A673 (cell line): ENCODE results near the gene SH3D21. TPM values are rescaled to one million over a fixed set of nuclear protein-coding genes. Genes with fewer than 3 reads are reported as not detected.

ENCODE experiments used
- BruUV-seq: library from RNA; stranded (reverse); fragments of 400-500 nt; replicated peaks from 2 replicates; lab custom pipeline; 2021; lab: Mats Ljungman, UMichigan
- CTCF ChIA-PET: fragments of 300-600 bp; sonication (Branson Sonifier 250); formaldehyde crosslinking; loops from one replicate; lab custom pipeline; 2022; ENCODE audit warnings: antibody characterized with exemption; lab: Charles Lee
- POLR2A ChIA-PET: fragments of 300-600 bp; sonication (Branson Sonifier 250); formaldehyde crosslinking; loops from one replicate; lab custom pipeline; 2022; ENCODE audit warnings: antibody characterized with exemption; ENCODE audit not compliant: low non-redundant PET; lab: Charles Lee
- DNase-seq: peaks from one replicate; pipeline ENCODE4 v3.0.0-alpha.2; 2015; ENCODE audit warnings: low spot score
- H3K27ac ChIP-seq: fragments of 200-600 bp; sonication (generic); 2 replicates; pipeline ENCODE4 v1.5.1; 2016; ENCODE audit warnings: mixed run types, low read depth, mild to moderate bottlenecking, mixed read lengths, antibody characterized with exemption, low read length; ENCODE audit not compliant: poor library complexity, severe bottlenecking
- H3K27me3 ChIP-seq: fragments of 200-600 bp; sonication (generic); replicated peaks from 2 replicates; pipeline ENCODE4 v1.6.1; 2017; ENCODE audit warnings: mixed run types, low read depth, mild to moderate bottlenecking, mixed read lengths, antibody characterized with exemption, low read length; ENCODE audit not compliant: insufficient read depth, poor library complexity
- H3K36me3 ChIP-seq: fragments of 200-600 bp; sonication (generic); 2 replicates; pipeline ENCODE4 v1.6.1; 2016; ENCODE audit warnings: mixed run types, mild to moderate bottlenecking, mixed read lengths, antibody characterized with exemption, low read length; ENCODE audit not compliant: insufficient read depth, poor library complexity, severe bottlenecking
- H3K4me1 ChIP-seq: fragments of 200-600 bp; sonication (generic); 2 replicates; pipeline ENCODE4 v1.6.1; 2017; ENCODE audit warnings: mixed run types, mild to moderate bottlenecking, mixed read lengths, antibody characterized with exemption, low read length; ENCODE audit not compliant: insufficient read depth, poor library complexity, severe bottlenecking
- H3K4me3 ChIP-seq: fragments of 200-600 bp; sonication (generic); 2 replicates; pipeline ENCODE4 v1.5.1; 2016; ENCODE audit warnings: low read depth, mixed run types, mild to moderate bottlenecking, mixed read lengths, low read length; ENCODE audit not compliant: poor library complexity, severe bottlenecking
- H3K9me3 ChIP-seq: fragments of 200-600 bp; sonication (generic); 2 replicates; pipeline ENCODE4 v1.6.1; 2016; ENCODE audit warnings: mixed run types, low read depth, mild to moderate bottlenecking, mixed read lengths, antibody characterized with exemption, low read length; ENCODE audit not compliant: poor library complexity, severe bottlenecking
- CTCF ChIP-seq: fragments of 300-800, 200-600 bp; sonication (generic); conservative IDR thresholded peaks from 2 replicates; pipeline ENCODE4 v1.5.1; 2017; ENCODE audit warnings: low read depth, mild to moderate bottlenecking, antibody characterized with exemption, low read length, moderate library complexity, mixed read lengths
- EZH2 ChIP-seq: fragments of 200-600 bp; sonication (generic); IDR thresholded peaks from 2 replicates; pipeline ENCODE4 v1.6.1; 2017; ENCODE audit warnings: borderline replicate concordance, low read depth, mild to moderate bottlenecking, mixed read lengths, antibody characterized with exemption, low read length; ENCODE audit not compliant: poor library complexity, severe bottlenecking
- intact Hi-C: fragments of 100-400 bp; cut with micrococcal nuclease; formaldehyde crosslinking; loops from one replicate; pipeline ENCODE4 v1.10.0; 2022; ENCODE audit not compliant: unreplicated experiment
- total RNA-seq: library from RNA; stranded (reverse); gene quantifications from 2 replicates; pipeline ENCODE4 v1.2.3, GENCODE V29; 2021

Gene SH3D21
- total RNA-seq, 1 experiment from 2014 or later, result 2.9 TPM

DNA sequence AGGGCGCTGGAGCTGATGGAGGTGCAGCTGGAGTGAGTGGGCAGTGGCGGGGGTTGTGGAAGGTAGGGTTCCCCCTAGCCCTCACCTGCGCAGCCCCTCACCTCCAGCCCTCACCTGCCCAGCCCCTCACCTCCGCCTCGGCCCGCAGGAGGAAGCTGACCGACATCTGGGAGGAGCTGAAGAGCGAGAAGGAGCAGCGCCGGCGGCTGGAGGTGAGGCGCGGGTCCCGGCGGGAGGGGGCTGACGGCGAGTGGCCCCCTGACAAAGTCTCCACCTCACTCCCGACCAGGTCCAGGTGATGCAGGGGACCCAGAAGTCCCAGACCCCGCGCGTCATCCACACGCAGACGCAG, 14.6 kb downstream of the SH3D21 start:
- Histone ChIP-seq H3K4me3 (no peak overlapping the region), H3K4me1 (peaks cover 12% of the 10 kb centered on the region), H3K9me3 (no peaks in the 10 kb centered on the region), H3K27me3 (no peaks in the 10 kb centered on the region), H3K27ac (no peak overlapping the region), H3K36me3 (no peaks in the 10 kb centered on the region)
- POLR2A ChIA-PET, result no interaction called here
- no TSS peak for BruUV-seq
- CTCF ChIA-PET, result no interaction called here
- intact Hi-C loops, result no loop called here
- no peak for DNase-seq
- TF ChIP-seq EZH2, result no peak
- no peak for TF ChIP-seq CTCF

GRCh38 chr1:36321119-36321951, 15.2 kb downstream of the SH3D21 start:
- no peaks in the 10 kb centered on the region for H3K9me3 ChIP-seq
- H3K4me3 ChIP-seq, result no peak overlapping the region
- DNase-seq, result no peak
- H3K36me3 ChIP-seq, result no peaks in the 10 kb centered on the region
- H3K27me3 ChIP-seq, result no peaks in the 10 kb centered on the region
- BruUV-seq, result no TSS peak
- ChIA-PET CTCF (no interaction called here), POLR2A (no interaction called here)
- intact Hi-C loops, result no loop called here
- TF ChIP-seq EZH2, result no peak
- no peak for TF ChIP-seq CTCF
- no peak overlapping the region for H3K27ac ChIP-seq
- peaks cover 12% of the 10 kb centered on the region for H3K4me1 ChIP-seq

GRCh38 chr1:36322041-36322785, 16.0 kb downstream of the SH3D21 start:
- no peaks in the 10 kb centered on the region for H3K27me3 ChIP-seq
- ChIA-PET POLR2A (no interaction called here), CTCF (no interaction called here)
- no peaks in the 10 kb centered on the region for H3K9me3 ChIP-seq
- DNase-seq, result no peak
- no peak for TF ChIP-seq EZH2
- TF ChIP-seq CTCF, result no peak
- no TSS peak for BruUV-seq
- intact Hi-C loops, result no loop called here
- H3K4me1 ChIP-seq, result peaks cover 12% of the 10 kb centered on the region
- H3K27ac ChIP-seq, result no peak overlapping the region
- peak overlapping the region; percentile 65 for H3K4me3 ChIP-seq
- no peaks in the 10 kb centered on the region for H3K36me3 ChIP-seq
